Brain microvascular endothelial cell (primary cell): ENCODE measurements around the gene NTM.

Experiments
- DNase-seq: peaks from one replicate; pipeline ENCODE4 v3.0.0-alpha.2; 2020
- H3K27ac ChIP-seq: fragments of 250-450 bp; sonication (Bioruptor Pico); 2 replicates; pipeline ENCODE4 v1.5.1; 2020; ENCODE audit warnings: mild to moderate bottlenecking, moderate library complexity
- H3K27me3 ChIP-seq: fragments of 250-450 bp; sonication (Bioruptor Pico); replicated peaks from 2 replicates; pipeline ENCODE4 v1.5.1; 2020; ENCODE audit warnings: mild to moderate bottlenecking
- H3K36me3 ChIP-seq: fragments of 250-450 bp; sonication (Bioruptor Pico); replicated peaks from 2 replicates; pipeline ENCODE4 v1.5.1; 2020; ENCODE audit warnings: mild to moderate bottlenecking
- H3K4me3 ChIP-seq: 2 replicates; pipeline ENCODE4 v1.5.1; 2011; ENCODE audit warnings: low read depth, mild to moderate bottlenecking, control low read depth, low read length, moderate library complexity
- in situ Hi-C: cut with HindIII; loops from 2 replicates; pipeline ENCODE4 v1.10.0; 2017; ENCODE audit warnings: low sequenced_read_pairs, low pct_ligation_motif_present
- TF ChIP-seq, protein P1 (sequence below): IDR thresholded peaks from 2 replicates; pipeline ENCODE4 v1.5.1; 2011; ENCODE audit warnings: low read depth, mild to moderate bottlenecking, moderate library complexity, low read length, control low read depth, inconsistent platforms; ENCODE audit errors: missing control alignments

Gene NTM

DNA sequence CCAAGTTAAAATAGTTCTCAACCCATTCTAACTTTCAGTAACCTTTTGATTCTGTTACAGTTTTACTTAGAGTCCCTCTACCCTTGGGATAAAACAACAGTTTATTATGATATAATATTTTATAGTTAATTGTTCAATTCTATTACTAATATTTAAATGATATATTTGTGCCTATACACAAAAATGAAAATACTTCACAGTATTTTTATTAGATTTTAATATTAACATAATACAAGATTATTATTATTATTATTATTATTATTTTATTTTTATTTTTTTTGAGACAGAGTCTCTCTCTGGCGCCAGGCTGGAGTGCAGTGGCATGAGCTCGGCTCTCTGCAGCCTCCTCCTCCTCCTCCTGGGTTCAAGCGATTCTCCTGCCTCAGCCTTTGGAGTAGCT, 416.7 kb downstream of the NTM start:
- Histone ChIP-seq H3K27me3 (no peaks in the 10 kb centered on the region), H3K4me3 (no peak overlapping the region), H3K27ac (no peak overlapping the region), H3K36me3 (no peaks in the 10 kb centered on the region)
- TF ChIP-seq, protein P1, sequence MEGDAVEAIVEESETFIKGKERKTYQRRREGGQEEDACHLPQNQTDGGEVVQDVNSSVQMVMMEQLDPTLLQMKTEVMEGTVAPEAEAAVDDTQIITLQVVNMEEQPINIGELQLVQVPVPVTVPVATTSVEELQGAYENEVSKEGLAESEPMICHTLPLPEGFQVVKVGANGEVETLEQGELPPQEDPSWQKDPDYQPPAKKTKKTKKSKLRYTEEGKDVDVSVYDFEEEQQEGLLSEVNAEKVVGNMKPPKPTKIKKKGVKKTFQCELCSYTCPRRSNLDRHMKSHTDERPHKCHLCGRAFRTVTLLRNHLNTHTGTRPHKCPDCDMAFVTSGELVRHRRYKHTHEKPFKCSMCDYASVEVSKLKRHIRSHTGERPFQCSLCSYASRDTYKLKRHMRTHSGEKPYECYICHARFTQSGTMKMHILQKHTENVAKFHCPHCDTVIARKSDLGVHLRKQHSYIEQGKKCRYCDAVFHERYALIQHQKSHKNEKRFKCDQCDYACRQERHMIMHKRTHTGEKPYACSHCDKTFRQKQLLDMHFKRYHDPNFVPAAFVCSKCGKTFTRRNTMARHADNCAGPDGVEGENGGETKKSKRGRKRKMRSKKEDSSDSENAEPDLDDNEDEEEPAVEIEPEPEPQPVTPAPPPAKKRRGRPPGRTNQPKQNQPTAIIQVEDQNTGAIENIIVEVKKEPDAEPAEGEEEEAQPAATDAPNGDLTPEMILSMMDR = no peak
- DNase-seq = no peak
- in situ Hi-C loops = no loop called here

GRCh38 chr11:131790586-131790985, 420.2 kb downstream of the NTM start:
- Histone ChIP-seq H3K36me3 (no peaks in the 10 kb centered on the region), H3K27ac (no peak overlapping the region), H3K27me3 (no peaks in the 10 kb centered on the region), H3K4me3 (no peak overlapping the region)
- in situ Hi-C loops = no loop called here
- DNase-seq = no peak
- TF ChIP-seq, protein P1 = no peak

- Histone ChIP-seq H3K36me3 (no peaks in the 10 kb centered on the region), H3K4me3 (no peak overlapping the region), H3K27me3 (no peaks in the 10 kb centered on the region), H3K27ac (no peak overlapping the region)
- TF ChIP-seq, protein P1 = no peak
- no peak for DNase-seq
- in situ Hi-C loops = no loop called here
Observed at GRCh38 chr11:131792243-131792642, 421.8 kb downstream of the NTM start.

- TF ChIP-seq, protein P1 = no peak
- Histone ChIP-seq H3K27me3 (no peaks in the 10 kb centered on the region), H3K27ac (no peak overlapping the region), H3K4me3 (no peak overlapping the region), H3K36me3 (no peaks in the 10 kb centered on the region)
- no peak for DNase-seq
- in situ Hi-C loops = no loop called here
Observed at GRCh38 chr11:131796089-131796488, 425.7 kb downstream of the NTM start.

- in situ Hi-C loops = no loop called here
- TF ChIP-seq, protein P1 = no peak
- H3K36me3 ChIP-seq = no peaks in the 10 kb centered on the region
- no peak overlapping the region for H3K27ac ChIP-seq
- no peak overlapping the region for H3K4me3 ChIP-seq
- no peaks in the 10 kb centered on the region for H3K27me3 ChIP-seq
- DNase-seq = no peak
Observed at GRCh38 chr11:131796541-131796940, 426.1 kb downstream of the NTM start.

GRCh38 chr11:131800452-131800851, 430.0 kb downstream of the NTM start:
- H3K27me3 ChIP-seq = no peaks in the 10 kb centered on the region
- no peak overlapping the region for H3K27ac ChIP-seq
- no peak overlapping the region for H3K4me3 ChIP-seq
- TF ChIP-seq, protein P1 = no peak
- DNase-seq = no peak
- in situ Hi-C loops = no loop called here
- no peaks in the 10 kb centered on the region for H3K36me3 ChIP-seq
